Measurements from ENCODE around the gene SRMS.

Gene SRMS

GRCh38 chr20:63538204-63539091, 9.1 kb downstream of the SRMS start:
- no peak for DNase-seq (ENCODE audit: low read depth in 2 of 2)

GRCh38 chr20:63537525-63538203, 9.9 kb downstream of the SRMS start:
- peak; percentile 84 for DNase-seq (ENCODE audit: low read depth in 2 of 2)

DNA sequence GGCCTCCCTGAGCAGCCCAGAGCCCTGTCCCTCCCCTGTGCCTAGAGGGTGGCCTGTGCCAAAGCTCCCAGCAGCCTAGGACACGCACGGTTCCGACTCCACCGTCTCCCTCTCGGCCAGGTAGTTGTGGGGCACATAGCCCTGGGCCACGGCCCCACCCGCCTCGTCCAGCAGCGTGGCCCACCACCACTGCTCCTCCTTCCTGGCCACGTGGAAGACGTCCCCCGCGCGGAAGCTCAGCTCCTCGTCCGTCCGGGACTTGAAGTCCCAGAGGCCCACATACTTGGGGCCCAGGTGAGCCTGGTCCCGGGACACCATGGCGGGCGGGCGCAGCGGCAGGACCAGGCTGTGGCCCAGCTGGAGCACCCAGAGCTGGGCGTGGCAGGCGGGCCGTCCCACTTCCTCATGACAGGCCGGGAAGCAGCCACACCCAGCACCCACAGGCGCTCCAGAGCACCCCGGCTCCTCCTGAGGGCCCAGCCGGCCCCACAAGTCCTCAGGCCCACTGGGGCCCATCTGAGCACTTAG, 10.5 kb downstream of the SRMS start, which contains the start of gene PTK6:
Gene PTK6 (minus strand): TSS at position 380 of the 528 bp plus-strand sequence. CDS start 62 bp downstream, at position 318.
- no peak for DNase-seq (ENCODE audit: low read depth in 2 of 2)

GRCh38 chr20:63536241-63536977, 11.1 kb downstream of the SRMS start:
- DNase-seq (ENCODE audit: low read depth in 2 of 2): no peak

- no peak for DNase-seq (ENCODE audit: low read depth in 2 of 2)
These were observed 12.5 kb downstream of the SRMS start for GRCh38 chr20:63534831-63535651.

GRCh38 chr20:63534427-63534830, 13.1 kb downstream of the SRMS start:
- DNase-seq (ENCODE audit: low read depth in 2 of 2): no peak

- no peak for DNase-seq (ENCODE audit: low read depth in 2 of 2)
These were observed 13.6 kb downstream of the SRMS start for GRCh38 chr20:63533871-63534393.

GRCh38 chr20:63533388-63533787, 14.2 kb downstream of the SRMS start:
- DNase-seq (ENCODE audit: low read depth in 2 of 2): no peak

DNA sequence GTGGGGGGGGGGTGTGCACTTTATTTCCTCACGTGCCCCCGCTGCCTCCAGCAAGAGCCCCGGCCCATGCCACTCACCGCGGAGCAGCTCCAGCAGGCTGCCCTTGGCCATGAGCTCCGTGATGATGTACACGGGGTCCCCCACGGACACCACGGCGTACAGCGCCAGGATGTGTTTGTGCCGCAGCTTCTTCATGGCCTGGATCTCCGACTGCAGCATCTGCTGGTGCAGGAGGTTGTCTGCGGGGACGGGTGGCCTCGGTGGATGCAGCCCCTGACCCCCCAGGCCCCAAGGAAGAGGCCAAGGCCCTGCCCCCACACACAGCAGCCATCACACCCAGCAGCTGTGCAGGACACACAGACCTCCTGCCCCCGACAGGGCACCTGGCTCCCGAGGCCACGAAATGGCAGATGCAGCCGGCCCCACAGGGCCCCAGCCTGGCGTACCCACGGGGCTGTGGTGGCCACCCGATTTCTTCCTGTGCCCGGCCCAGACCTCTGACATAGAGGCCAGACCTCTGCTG, 15.0 kb downstream of the SRMS start:
- DNase-seq (ENCODE audit: low read depth in 2 of 2): no peak

DNA sequence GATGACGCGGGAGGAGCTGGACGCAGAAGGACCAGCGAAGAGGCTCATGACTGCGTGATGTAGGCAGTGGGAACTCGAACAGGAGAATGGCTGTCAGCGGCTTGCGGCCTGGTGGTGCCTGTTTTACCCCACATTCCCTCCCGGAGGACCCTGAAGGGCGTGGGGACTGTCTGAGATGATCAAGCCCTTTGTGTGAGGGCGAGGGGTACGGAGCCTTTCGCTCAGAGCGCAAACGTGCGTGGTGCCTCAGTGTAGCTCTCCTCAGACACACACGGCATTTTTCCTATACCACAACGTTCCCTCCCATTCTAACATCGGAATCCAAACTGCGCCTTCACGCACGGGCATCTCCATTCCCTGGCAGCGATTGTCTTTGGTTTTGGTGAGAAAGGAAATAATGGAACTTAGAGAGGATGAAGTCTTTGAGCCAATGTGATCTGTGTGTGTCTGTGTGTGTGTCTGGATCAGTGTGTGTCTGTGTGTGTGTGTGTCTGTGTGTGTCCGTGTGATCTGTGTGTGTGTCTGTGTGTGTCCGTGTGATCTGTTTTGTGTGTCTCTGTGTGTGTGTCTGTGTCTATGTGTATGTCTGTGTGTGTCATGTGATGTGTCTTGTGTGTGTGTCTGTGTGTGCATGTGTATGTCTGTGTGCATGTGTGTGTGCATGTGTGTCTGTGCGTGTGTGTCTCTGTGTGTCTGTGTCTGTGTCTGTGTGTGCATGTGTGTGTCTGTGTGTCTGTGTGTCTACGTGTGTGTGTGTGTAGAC, 15.7 kb downstream of the SRMS start:
- DNase-seq (ENCODE audit: low read depth in 2 of 2): no peak

DNA sequence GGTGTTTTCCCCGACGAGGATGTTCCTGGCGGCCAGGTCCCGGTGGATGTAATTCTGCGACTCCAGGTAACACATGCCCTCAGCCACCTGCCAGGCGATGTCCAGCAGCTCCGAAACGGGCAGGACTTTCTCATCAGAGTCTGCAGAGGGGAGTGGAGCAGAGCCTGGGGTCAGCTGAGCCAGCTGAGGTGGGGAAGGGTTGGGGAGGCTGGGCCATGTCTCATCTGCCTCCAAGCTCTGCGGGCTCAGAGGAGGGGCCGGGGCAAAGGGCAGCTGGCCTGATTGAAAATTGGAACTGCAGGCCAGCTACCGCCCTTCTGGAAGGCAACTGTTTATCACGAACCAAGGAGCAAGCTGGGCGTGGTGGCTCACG, 16.8 kb downstream of the SRMS start:
- no peak for DNase-seq (ENCODE audit: low read depth in 2 of 2)

GRCh38 chr20:63529861-63530787, 17.4 kb downstream of the SRMS start:
- DNase-seq (ENCODE audit: low read depth in 2 of 2): no peak

- no peak for DNase-seq (ENCODE audit: low read depth in 2 of 2)
These were observed 18.2 kb downstream of the SRMS start for GRCh38 chr20:63529180-63529860.

DNA sequence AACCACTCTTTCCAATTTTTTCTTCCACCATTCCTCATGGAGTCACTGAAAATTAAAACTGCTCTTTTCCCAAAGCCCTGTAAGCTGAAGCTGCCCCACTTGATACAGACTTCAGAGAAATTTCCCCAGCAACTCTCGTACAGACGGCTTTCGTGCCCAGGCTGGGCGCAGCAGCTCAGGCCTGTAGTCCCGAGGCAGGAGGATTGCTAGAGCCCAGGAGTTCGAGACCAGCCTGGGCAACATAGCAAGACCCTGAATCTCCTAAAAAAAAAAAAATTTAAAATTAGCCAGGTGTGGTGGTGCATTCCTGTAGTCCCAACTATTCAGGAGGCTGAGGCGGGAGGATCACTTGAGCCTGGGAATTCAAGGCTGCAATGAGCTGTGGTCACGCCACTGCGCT, 20.4 kb downstream of the SRMS start:
- DNase-seq (ENCODE audit: low read depth in 2 of 2): no peak

DNA sequence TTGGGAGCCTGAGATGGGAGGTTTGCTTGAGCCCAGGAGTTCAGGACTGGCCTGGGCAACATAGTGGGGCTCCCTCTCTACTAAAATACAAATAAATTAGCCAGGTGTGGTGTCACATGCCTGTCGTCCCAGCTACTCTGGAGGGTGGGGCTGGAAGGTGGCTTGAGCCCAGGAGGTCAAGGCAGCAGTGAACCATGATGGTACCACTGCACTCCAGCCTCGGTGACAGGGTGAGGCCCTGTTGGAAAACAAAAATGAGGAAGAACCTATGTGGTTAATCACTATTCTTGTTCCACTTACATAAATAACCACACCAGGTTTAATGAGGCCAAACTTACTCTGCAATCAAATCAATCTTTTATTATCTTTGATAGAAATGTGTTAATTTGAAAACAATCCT, 21.6 kb downstream of the SRMS start:
- DNase-seq (ENCODE audit: low read depth in 2 of 2): no peak

DNA sequence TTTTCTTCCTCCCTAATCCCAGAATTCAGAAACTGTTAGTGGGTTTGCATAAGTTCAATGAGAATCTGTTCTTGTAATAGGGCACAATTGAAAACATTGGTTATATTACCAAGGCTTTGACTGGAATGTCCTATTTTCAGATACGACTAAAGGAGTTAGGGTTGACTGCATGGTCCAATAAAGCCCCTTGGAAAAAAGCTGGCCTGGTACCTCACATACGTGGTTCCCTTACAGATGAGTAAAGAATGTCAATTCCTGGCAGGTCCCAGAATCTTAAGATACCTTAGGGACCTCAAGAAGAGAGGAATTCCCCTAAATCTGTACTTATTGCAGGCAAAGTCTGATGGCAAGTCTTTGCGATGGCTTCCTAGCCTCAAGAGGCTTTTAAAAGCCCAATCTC, 22.4 kb downstream of the SRMS start:
- DNase-seq (ENCODE audit: low read depth in 2 of 2): no peak

DNA sequence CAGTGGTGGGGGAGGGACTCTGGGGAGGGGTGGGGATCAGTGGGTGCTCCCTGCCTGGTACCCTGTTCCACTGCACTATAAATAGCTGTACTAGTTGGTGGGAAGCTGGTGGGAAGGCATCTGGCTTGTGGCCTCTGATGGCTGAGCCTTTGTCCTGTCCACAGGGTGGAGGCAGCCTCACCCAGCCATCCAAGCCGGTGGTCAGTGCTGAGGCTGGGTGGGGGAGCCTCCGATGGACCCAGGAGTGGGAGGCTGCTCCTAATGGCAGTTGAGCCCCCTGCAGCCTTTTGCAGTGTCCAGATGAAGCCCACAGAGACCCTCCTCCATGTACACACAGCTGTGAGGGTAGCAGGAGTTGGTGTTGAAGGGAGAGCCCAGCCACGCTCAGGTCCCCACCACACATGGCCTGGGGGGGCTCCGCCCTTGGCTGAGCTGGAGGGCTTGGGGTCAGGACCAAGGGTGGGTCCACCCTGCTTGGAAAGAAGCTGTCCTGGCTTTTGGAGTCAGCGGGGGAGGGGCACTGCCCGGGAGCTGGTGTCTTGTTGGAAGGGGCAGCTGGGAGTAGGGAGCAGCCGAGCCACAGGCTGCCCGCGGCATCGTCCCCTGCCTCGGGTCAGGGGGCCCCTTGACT, 24.5 kb downstream of the SRMS start:
- DNase-seq (ENCODE audit: low read depth in 2 of 2): no peak
